K562 (cell line): ENCODE results near the gene SOBP. TPM values are rescaled to one million over a fixed set of nuclear protein-coding genes. Genes with fewer than 3 reads are reported as not detected.

Experiments used
- ATAC-seq: fragments of 200-7000 bp; cut with Tn5 transposase; 3 replicates; pipeline ENCODE4 v1.9.1; 2020; ENCODE audit warnings: moderate library complexity
- BruUV-seq: library from RNA; stranded (reverse); fragments of 400-500 nt; replicated peaks from 2 replicates; lab custom pipeline; 2021; lab: Mats Ljungman, UMichigan
- CTCF ChIA-PET: fragments of 300-600 bp; formaldehyde crosslinking; extraction: SDS; loops from one replicate; lab custom pipeline; 2021; ENCODE audit warnings: low intra/inter-chr PET ratio; lab: Yijun Ruan, JAX
- POLR2A ChIA-PET: fragments of 300-600, 350-650 bp; sonication (Branson Sonifier 250); formaldehyde crosslinking; extraction: SDS; loops from one replicate; lab custom pipeline; 2021; ENCODE audit warnings: antibody characterized with exemption, inconsistent platforms; lab: Yijun Ruan, JAX
- DNase-seq, 4 experiments: peaks; one replicate each; pipeline versions ENCODE4 v3.0.0 to v3.0.0-alpha.2; 2011 to 2018; ENCODE audit warnings: low spot score in 3 of 4, mixed read lengths in 3 of 4; ENCODE audit errors: extremely low read depth in 1 of 4
- FAIRE-seq: peaks from 2 replicates; lab custom pipeline; 2011; peaks lifted over from hg19 to GRCh38; lab: Jason Lieb, UNC
- H2AFZ ChIP-seq: 2 replicates; pipeline ENCODE4 v1.6.0; 2011; ENCODE audit warnings: low read depth, low read length, control low read depth, inconsistent platforms
- H3K27ac ChIP-seq: fragments of 200-600 bp; 3 replicates; pipeline ENCODE4 v1.8.0; 2011; ENCODE audit warnings: low read depth, mild to moderate bottlenecking, control low read depth, inconsistent platforms, low read length, moderate library complexity, mixed read lengths; ENCODE audit errors: extremely low read depth
- H3K27me3 ChIP-seq, 2 experiments: fragments of 300-600 bp in 1 of 2; 2 replicates in 1 of 2; 3 replicates in 1 of 2; pipeline versions ENCODE4 v1.6.0 to v1.8.0; 2011; ENCODE audit warnings: inconsistent platforms in 2 of 2, low read length in 2 of 2, mild to moderate bottlenecking in 1 of 2, mixed read lengths in 1 of 2, moderate library complexity in 1 of 2; ENCODE audit not compliant: control insufficient read depth in 2 of 2, insufficient read depth in 2 of 2
- H3K36me3 ChIP-seq: fragments of 300-600 bp; 3 replicates; pipeline ENCODE4 v1.8.0; 2011; ENCODE audit warnings: mild to moderate bottlenecking, low read length, inconsistent platforms; ENCODE audit not compliant: control insufficient read depth, insufficient read depth
- H3K4me1 ChIP-seq, 2 experiments: fragments of 200-600 bp in 1 of 2; replicated peaks in 1 of 2; 2 replicates in 1 of 2; 3 replicates in 1 of 2; pipeline versions ENCODE4 v1.5.1 to v1.8.0; 2011; ENCODE audit warnings: inconsistent platforms in 2 of 2, low read length in 2 of 2, mild to moderate bottlenecking in 1 of 2, mixed read lengths in 1 of 2, moderate library complexity in 1 of 2; ENCODE audit not compliant: control insufficient read depth in 2 of 2, insufficient read depth in 2 of 2
- H3K4me2 ChIP-seq: 2 replicates; pipeline ENCODE4 v1.6.1; 2011; ENCODE audit warnings: low read length, control low read depth, inconsistent platforms, mixed read lengths; ENCODE audit not compliant: insufficient read depth
- H3K4me3 ChIP-seq: fragments of 200-600 bp; sonication (generic), shearing (Covaris generic); 2 replicates; pipeline ENCODE4 v1.5.1; 2016; ENCODE audit warnings: control low read depth, inconsistent platforms
- H3K79me2 ChIP-seq: fragments of 200-600 bp; 3 replicates; pipeline ENCODE4 v1.8.0; 2011; ENCODE audit warnings: low read length, inconsistent platforms; ENCODE audit not compliant: control insufficient read depth, insufficient read depth
- H3K9ac ChIP-seq, 2 experiments: 2 replicates each; pipeline versions ENCODE4 v1.6.0 to v1.6.1; 2011; ENCODE audit warnings: low read depth in 2 of 2, low read length in 2 of 2, control low read depth in 1 of 2, inconsistent platforms in 1 of 2, mild to moderate bottlenecking in 1 of 2, mixed read lengths in 1 of 2; ENCODE audit not compliant: insufficient read depth in 1 of 2
- H3K9me1 ChIP-seq: one replicate; pipeline ENCODE4 v1.6.0; 2011; ENCODE audit warnings: inconsistent platforms, mild to moderate bottlenecking, low read length, moderate library complexity; ENCODE audit not compliant: control insufficient read depth, insufficient read depth
- H3K9me3 ChIP-seq: replicated peaks from 2 replicates; pipeline ENCODE4 v1.5.1; 2011; ENCODE audit warnings: low read depth, low read length, inconsistent platforms; ENCODE audit not compliant: control insufficient read depth, insufficient read depth
- H4K20me1 ChIP-seq: replicated peaks from 2 replicates; pipeline ENCODE4 v1.6.1; 2011; ENCODE audit warnings: low read length, inconsistent platforms, mixed read lengths; ENCODE audit not compliant: control insufficient read depth, insufficient read depth
- ARID2 ChIP-seq: fragments of 450-650 bp; IDR thresholded peaks from 2 replicates; pipeline ENCODE4 v1.6.1; 2017; ENCODE audit warnings: antibody characterized with exemption, mild to moderate bottlenecking
- FIP1L1 ChIP-seq: fragments of 200-400 bp; formaldehyde crosslinking; IDR thresholded peaks from 2 replicates; pipeline ENCODE4 v1.6.1; 2018; ENCODE audit warnings: mild to moderate bottlenecking, low read depth, low read length; ENCODE audit not compliant: poor library complexity, severe bottlenecking
- GTF2F1 ChIP-seq: IDR thresholded peaks from 2 replicates; pipeline ENCODE4 v1.6.1; 2011; ENCODE audit warnings: low read depth, low read length, improper control_type of control experiment
- KLF10 ChIP-seq: fragments of 250-450 bp; sonication (Bioruptor Pico); IDR thresholded peaks from 2 replicates; pipeline ENCODE4 v1.6.1; 2021; ENCODE audit warnings: matching md5 sums
- MCM5 ChIP-seq: fragments of 450-650 bp; IDR thresholded peaks from 2 replicates; pipeline ENCODE4 v1.6.1; 2016; ENCODE audit warnings: low read depth
- ZC3H11A ChIP-seq: IDR thresholded peaks from 2 replicates; pipeline ENCODE4 v1.6.1; 2012; ENCODE audit warnings: low read depth, low read length, improper control_type of control experiment
- ZNF785 ChIP-seq: fragments of 250-450 bp; sonication (Bioruptor Pico); IDR thresholded peaks from 2 replicates; pipeline ENCODE4 v1.4.0; 2020; ENCODE audit warnings: mild to moderate bottlenecking
- WGBS: fragments of 100-300 bp; shearing (Covaris generic); methylation state at CpG from one replicate; pipeline ENCODE4 v1.1.6; 2016; ENCODE audit warnings: low coverage, mixed read lengths; ENCODE audit not compliant: insufficient coverage; ENCODE audit errors: missing lambda C conversion rate; 5-methylcytosine and 5-hydroxymethylcytosine counted together
- in situ Hi-C: fragments of 300-500 bp; cut with MboI; formaldehyde crosslinking; loops from 4 replicates; pipeline ENCODE4 v1.15.0; 2018; ENCODE audit warnings: inconsistent platforms, mixed read lengths
- intact Hi-C: fragments of 100-400 bp; cut with micrococcal nuclease; formaldehyde crosslinking; loops from 2 replicates; pipeline ENCODE4 v1.14.2; 2022
- polyA plus RNA-seq, 8 experiments: library from polyadenylated mRNA; depleted of rRNA in 4 of 8; stranded (reverse) in 5 of 8; unstranded in 3 of 8; fragments of >200 nt; fragmentation: Nextera tagmentation in 2 of 8; fragmentation: Illumina TruSeq in 1 of 8; extraction: Ambion mirVana in 2 of 8; extraction: Trizol in 1 of 8; gene quantifications; 2 replicates each; pipeline versions ENCODE4 v1.2.1 to v1.2.3, GENCODE V29; 2011 to 2014; ENCODE audit warnings: inconsistent platforms in 1 of 8, missing spikeins in 1 of 8
- total RNA-seq, 7 experiments: library from RNA; depleted of rRNA in 6 of 7; stranded (reverse); fragments of >200 nt in 6 of 7; fragmentation: Illumina TruSeq in 2 of 7; extraction: Trizol in 2 of 7; gene quantifications; 2 replicates each; pipeline versions ENCODE4 v1.2.1 to v1.2.3, GENCODE V29; 2011 to 2021; ENCODE audit warnings: low replicate concordance in 1 of 7
- TF ChIP-seq, protein P1 (sequence below): IDR thresholded peaks from 2 replicates; pipeline ENCODE4 v1.6.1; 2011; ENCODE audit warnings: borderline replicate concordance, low read depth, mild to moderate bottlenecking, moderate library complexity, low read length; ENCODE audit not compliant: insufficient read depth, poor library complexity, severe bottlenecking
- TF ChIP-seq, protein P2 (sequence below): fragments of 450-650 bp; IDR thresholded peaks from 2 replicates; pipeline ENCODE4 v1.6.1; 2016; ENCODE audit warnings: antibody characterized with exemption

The SOBP gene
- total and polyA plus RNA-seq, 9 of the 15 experiments (the other 6 are each of a cell fraction or from before 2014, with no cell fraction given): 0.16 TPM; not detected in 8

- Histone ChIP-seq H4K20me1 (no peaks in the 10 kb centered on the region), H3K36me3 (peaks cover 5% of the 10 kb centered on the region; the same call in 1 of the 3 replicates), H3K4me3 (no peak overlapping the region), H3K79me2 (0 out of 3 replicates have a peak, but pooled peaks cover under 1% of the 10 kb centered on the region), H3K27me3 (no peaks in the 10 kb centered on the region), H3K9ac (no peak overlapping the region), H3K4me1 (no peaks in the 10 kb centered on the region), H3K9me1 (no peaks in the 10 kb centered on the region), H3K9me3 (peaks cover 9% of the 10 kb centered on the region), H3K4me2 (no peak overlapping the region), H3K27ac (no peak overlapping the region), H2AFZ (no peak overlapping the region)
- ATAC-seq (no peak), DNase-seq (no peak), FAIRE-seq (no peak)
- POLR2A ChIA-PET: interaction anchor here (0.6 kb wide), 1 partner anchor 301 kb away, joined by 3 read pairs; no protein-coding TSS in a partner anchor
- in situ Hi-C loops (no loop called here), intact Hi-C loops (no loop called here)
- CTCF ChIA-PET: no interaction called here
- WGBS: 45% methylated on average over 1 of the region's 1 CpG
- no TSS peak for BruUV-seq
- TF ChIP-seq, protein P1, sequence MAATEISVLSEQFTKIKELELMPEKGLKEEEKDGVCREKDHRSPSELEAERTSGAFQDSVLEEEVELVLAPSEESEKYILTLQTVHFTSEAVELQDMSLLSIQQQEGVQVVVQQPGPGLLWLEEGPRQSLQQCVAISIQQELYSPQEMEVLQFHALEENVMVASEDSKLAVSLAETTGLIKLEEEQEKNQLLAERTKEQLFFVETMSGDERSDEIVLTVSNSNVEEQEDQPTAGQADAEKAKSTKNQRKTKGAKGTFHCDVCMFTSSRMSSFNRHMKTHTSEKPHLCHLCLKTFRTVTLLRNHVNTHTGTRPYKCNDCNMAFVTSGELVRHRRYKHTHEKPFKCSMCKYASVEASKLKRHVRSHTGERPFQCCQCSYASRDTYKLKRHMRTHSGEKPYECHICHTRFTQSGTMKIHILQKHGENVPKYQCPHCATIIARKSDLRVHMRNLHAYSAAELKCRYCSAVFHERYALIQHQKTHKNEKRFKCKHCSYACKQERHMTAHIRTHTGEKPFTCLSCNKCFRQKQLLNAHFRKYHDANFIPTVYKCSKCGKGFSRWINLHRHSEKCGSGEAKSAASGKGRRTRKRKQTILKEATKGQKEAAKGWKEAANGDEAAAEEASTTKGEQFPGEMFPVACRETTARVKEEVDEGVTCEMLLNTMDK: no peak
- no peak for TF ChIP-seq ZC3H11A
- no peak for TF ChIP-seq GTF2F1
- TF ChIP-seq ARID2: no peak
- TF ChIP-seq, protein P2, sequence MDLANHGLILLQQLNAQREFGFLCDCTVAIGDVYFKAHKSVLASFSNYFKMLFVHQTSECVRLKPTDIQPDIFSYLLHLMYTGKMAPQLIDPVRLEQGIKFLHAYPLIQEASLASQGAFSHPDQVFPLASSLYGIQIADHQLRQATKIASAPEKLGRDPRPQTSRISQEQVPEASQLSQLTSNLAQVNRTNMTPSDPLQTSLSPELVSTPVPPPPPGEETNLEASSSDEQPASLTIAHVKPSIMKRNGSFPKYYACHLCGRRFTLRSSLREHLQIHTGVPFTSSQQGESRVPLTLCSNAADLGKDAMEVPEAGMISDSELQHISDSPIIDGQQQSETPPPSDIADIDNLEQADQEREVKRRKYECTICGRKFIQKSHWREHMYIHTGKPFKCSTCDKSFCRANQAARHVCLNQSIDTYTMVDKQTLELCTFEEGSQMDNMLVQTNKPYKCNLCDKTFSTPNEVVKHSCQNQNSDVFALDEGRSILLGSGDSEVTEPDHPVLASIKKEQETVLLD: no peak
- TF ChIP-seq KLF10: no peak
- TF ChIP-seq MCM5: no peak
- TF ChIP-seq FIP1L1: no peak
- no peak for TF ChIP-seq ZNF785 (CRISPR knock-in tag)
Observed at GRCh38 chr6:107448776-107449175, 41.1 kb upstream of the SOBP start.
